Parathyroid adenoma (tissue), 2 donors: ENCODE data around the gene UFC1.

Experiments used
- H2AFZ ChIP-seq: fragments of 300-600 bp; sonication (generic); one replicate; pipeline ENCODE4 v1.7.0; 2017; ENCODE audit warnings: antibody characterized with exemption, mild to moderate bottlenecking
- H3K27ac ChIP-seq: fragments of 300-600 bp; sonication (generic); one replicate; pipeline ENCODE4 v1.7.0; 2017
- H3K27me3 ChIP-seq: fragments of 300-600 bp; sonication (generic); one replicate; pipeline ENCODE4 v1.7.0; 2017; ENCODE audit warnings: low read length; ENCODE audit not compliant: control insufficient read depth, insufficient read depth
- H3K36me3 ChIP-seq: fragments of 300-600 bp; sonication (generic); one replicate; pipeline ENCODE4 v1.7.0; 2017; ENCODE audit warnings: low read length; ENCODE audit not compliant: control insufficient read depth, insufficient read depth
- H3K4me1 ChIP-seq: fragments of 300-600 bp; sonication (generic); one replicate; pipeline ENCODE4 v1.7.0; 2017; ENCODE audit warnings: control low read depth
- H3K4me2 ChIP-seq: fragments of 300-600 bp; sonication (generic); one replicate; pipeline ENCODE4 v1.7.0; 2017; ENCODE audit warnings: low read length
- H3K4me3 ChIP-seq: fragments of 300-600 bp; sonication (generic); one replicate; pipeline ENCODE4 v1.7.0; 2017; ENCODE audit warnings: low read depth, low read length
- H3K79me2 ChIP-seq: fragments of 300-600 bp; sonication (generic); one replicate; pipeline ENCODE4 v1.7.0; 2017; ENCODE audit warnings: control low read depth
- H3K9ac ChIP-seq: fragments of 300-600 bp; sonication (generic); one replicate; pipeline ENCODE4 v1.7.0; 2017; ENCODE audit warnings: mild to moderate bottlenecking
- H3K9me3 ChIP-seq: fragments of 300-600 bp; sonication (generic); one replicate; pipeline ENCODE4 v1.7.0; 2017; ENCODE audit warnings: low read length; ENCODE audit not compliant: control insufficient read depth
- CTCF ChIP-seq: fragments of 300-600 bp; sonication (generic); IDR thresholded peaks from one replicate; pipeline ENCODE4 v1.7.0; 2017; ENCODE audit warnings: antibody characterized with exemption, mild to moderate bottlenecking
- donor health status: primary hyperparathyroidism.

UFC1 gene

GRCh38 chr1:161180639-161181038, 26.9 kb downstream of the UFC1 start:
- H3K4me2 ChIP-seq, result no peak overlapping the region
- H3K27me3 ChIP-seq, result no peaks in the 10 kb centered on the region
- H3K4me1 ChIP-seq, result peaks cover 3% of the 10 kb centered on the region
- H3K9ac ChIP-seq, result no peak overlapping the region
- no peak overlapping the region for H3K27ac ChIP-seq
- no peak for TF ChIP-seq CTCF
- no peak overlapping the region for H3K4me3 ChIP-seq
- no peak overlapping the region for H2AFZ ChIP-seq
- no peaks in the 10 kb centered on the region for H3K36me3 ChIP-seq
- peaks cover 4% of the 10 kb centered on the region for H3K79me2 ChIP-seq
- H3K9me3 ChIP-seq, result no peaks in the 10 kb centered on the region

GRCh38 chr1:161182214-161182613, 28.4 kb downstream of the UFC1 start:
- Histone ChIP-seq H2AFZ (no peak overlapping the region), H3K79me2 (peaks cover 4% of the 10 kb centered on the region), H3K27ac (no peak overlapping the region), H3K36me3 (no peaks in the 10 kb centered on the region), H3K9ac (no peak overlapping the region), H3K4me2 (no peak overlapping the region), H3K4me1 (peaks cover 3% of the 10 kb centered on the region), H3K9me3 (no peaks in the 10 kb centered on the region), H3K4me3 (no peak overlapping the region), H3K27me3 (no peaks in the 10 kb centered on the region)
- no peak for TF ChIP-seq CTCF

GRCh38 chr1:161185282-161185682, 31.5 kb downstream of the UFC1 start:
- H3K4me1 ChIP-seq, result no peaks in the 10 kb centered on the region
- no peaks in the 10 kb centered on the region for H3K79me2 ChIP-seq
- TF ChIP-seq CTCF, result no peak
- no peaks in the 10 kb centered on the region for H3K27me3 ChIP-seq
- no peak overlapping the region for H3K4me2 ChIP-seq
- H3K9ac ChIP-seq, result no peak overlapping the region
- no peak overlapping the region for H2AFZ ChIP-seq
- H3K4me3 ChIP-seq, result no peak overlapping the region
- no peaks in the 10 kb centered on the region for H3K9me3 ChIP-seq
- no peaks in the 10 kb centered on the region for H3K36me3 ChIP-seq
- H3K27ac ChIP-seq, result peak overlapping the region; percentile 72

GRCh38 chr1:161185732-161186311, 32.0 kb downstream of the UFC1 start:
- H3K4me1 ChIP-seq, result no peaks in the 10 kb centered on the region

More at GRCh38 chr1:161185732-161186311, 32.0 kb downstream of the UFC1 start:
- TF ChIP-seq CTCF, result no peak
- no peak overlapping the region for H3K4me2 ChIP-seq
- no peak overlapping the region for H2AFZ ChIP-seq
- no peaks in the 10 kb centered on the region for H3K27me3 ChIP-seq
- H3K36me3 ChIP-seq, result no peaks in the 10 kb centered on the region
- no peak overlapping the region for H3K4me3 ChIP-seq
- H3K9me3 ChIP-seq, result no peaks in the 10 kb centered on the region
- H3K79me2 ChIP-seq, result no peaks in the 10 kb centered on the region
- H3K27ac ChIP-seq, result peak overlapping the region; percentile 72
- H3K9ac ChIP-seq, result no peak overlapping the region
